ENCODE measurements around the gene RAP1A. TPM values are rescaled to one million over a fixed set of nuclear protein-coding genes. Genes with fewer than 3 reads are reported as not detected.

The RAP1A gene
- total RNA-seq, 2 donors from 2014 or later, result 83.9 to 146 TPM

- no peak for DNase-seq
- H3K9ac ChIP-seq (ENCODE audit: low read depth in 2 of 2, low read length in 2 of 2), result no peak overlapping the region
- H3K9me3 ChIP-seq, result no peaks in the 10 kb centered on the region
- no peaks in the 10 kb centered on the region for H3K27me3 ChIP-seq
- peaks cover 7% of the 10 kb centered on the region for H3K4me1 ChIP-seq
- intact Hi-C loops (cut with DNase I), result no loop called here
- no peaks in the 10 kb centered on the region for H3K36me3 ChIP-seq
- no peak for TF ChIP-seq CTCF (IDR thresholded peaks at IDR 0.05)
- H3K27ac ChIP-seq, result no peak overlapping the region
- H3K4me3 ChIP-seq, result no peak overlapping the region
Measured at GRCh38 chr1:111639602-111640198, 20.1 kb downstream of the RAP1A start.

- H3K9me3 ChIP-seq, result no peaks in the 10 kb centered on the region
- H3K27ac ChIP-seq, result no peak overlapping the region
- no peak overlapping the region for H3K9ac ChIP-seq (ENCODE audit: low read depth in 2 of 2, low read length in 2 of 2)
- TF ChIP-seq CTCF (IDR thresholded peaks at IDR 0.05), result no peak
- H3K27me3 ChIP-seq, result no peaks in the 10 kb centered on the region
- H3K4me1 ChIP-seq, result peaks cover 7% of the 10 kb centered on the region
- DNase-seq, result no peak
- no peak overlapping the region for H3K4me3 ChIP-seq
- intact Hi-C loops (cut with DNase I), result no loop called here
- H3K36me3 ChIP-seq, result no peaks in the 10 kb centered on the region
Measured at GRCh38 chr1:111643097-111643496, 23.5 kb downstream of the RAP1A start.

- peaks cover 3% of the 10 kb centered on the region for H3K4me1 ChIP-seq
- no peak overlapping the region for H3K9ac ChIP-seq (ENCODE audit: low read depth in 2 of 2, low read length in 2 of 2)
- H3K27ac ChIP-seq, result no peak overlapping the region
- no peaks in the 10 kb centered on the region for H3K36me3 ChIP-seq
- no peaks in the 10 kb centered on the region for H3K27me3 ChIP-seq
- no peak overlapping the region for H3K4me3 ChIP-seq
- no peak for TF ChIP-seq CTCF (IDR thresholded peaks at IDR 0.05)
- intact Hi-C loops (cut with DNase I), result no loop called here
- no peak for DNase-seq
- H3K9me3 ChIP-seq, result no peaks in the 10 kb centered on the region
Measured at GRCh38 chr1:111643696-111644095, 24.1 kb downstream of the RAP1A start.

- H3K27ac ChIP-seq, result no peak overlapping the region
Measured at GRCh38 chr1:111644506-111644905, 24.9 kb downstream of the RAP1A start.

GRCh38 chr1:111647736-111648135, 28.1 kb downstream of the RAP1A start:
- H3K27me3 ChIP-seq, result no peaks in the 10 kb centered on the region
- no peak for TF ChIP-seq CTCF (IDR thresholded peaks at IDR 0.05)
- no peaks in the 10 kb centered on the region for H3K36me3 ChIP-seq
- H3K4me3 ChIP-seq, result no peak overlapping the region
- intact Hi-C loops (cut with DNase I), result no loop called here
- no peaks in the 10 kb centered on the region for H3K4me1 ChIP-seq
- no peaks in the 10 kb centered on the region for H3K9me3 ChIP-seq
- DNase-seq, result no peak
- no peak overlapping the region for H3K9ac ChIP-seq (ENCODE audit: low read depth in 2 of 2, low read length in 2 of 2)
- H3K27ac ChIP-seq, result no peak overlapping the region

More at GRCh38 chr1:111644506-111644905, 24.9 kb downstream of the RAP1A start:
- no peak for TF ChIP-seq CTCF (IDR thresholded peaks at IDR 0.05)
- no peak for DNase-seq
- Histone ChIP-seq H3K4me3 (no peak overlapping the region), H3K9ac (ENCODE audit: low read depth in 2 of 2, low read length in 2 of 2) (no peak overlapping the region), H3K36me3 (no peaks in the 10 kb centered on the region), H3K9me3 (no peaks in the 10 kb centered on the region), H3K27me3 (no peaks in the 10 kb centered on the region), H3K4me1 (no peaks in the 10 kb centered on the region)
- intact Hi-C loops (cut with DNase I), result no loop called here
